Fibroblast of lung (primary cell): ENCODE data around the gene TIGD7. TPM values are rescaled to one million over a fixed set of nuclear protein-coding genes. Genes with fewer than 3 reads are reported as not detected.
A peak's percentile ranks its signal among the peaks of the same experiment; 100 is the strongest.

Source experiments
- DNase-seq, 2 donors: peaks; one replicate each; pipeline versions ENCODE4 v3.0.0 to v3.0.0-alpha.2; 2010; ENCODE audit warnings: low read depth in 2 of 2
- H2AFZ ChIP-seq: 2 replicates; pipeline ENCODE4 v1.5.1; 2012; ENCODE audit warnings: low read length, control low read depth, inconsistent platforms
- H3K27ac ChIP-seq: 2 replicates; pipeline ENCODE4 v1.5.1; 2011; ENCODE audit warnings: low read length, control low read depth; ENCODE audit not compliant: insufficient read depth
- H3K27me3 ChIP-seq: 2 replicates; pipeline ENCODE4 v1.5.1; 2011; ENCODE audit warnings: mild to moderate bottlenecking, low read length; ENCODE audit not compliant: control insufficient read depth, insufficient read depth
- H3K36me3 ChIP-seq: 2 replicates; pipeline ENCODE4 v1.5.1; 2011; ENCODE audit warnings: low read length; ENCODE audit not compliant: control insufficient read depth, insufficient read depth
- H3K4me1 ChIP-seq: 2 replicates; pipeline ENCODE4 v1.5.1; 2011; ENCODE audit warnings: low read length; ENCODE audit not compliant: control insufficient read depth, insufficient read depth; ENCODE audit errors: extremely low read depth
- H3K4me2 ChIP-seq: 2 replicates; pipeline ENCODE4 v1.5.1; 2011; ENCODE audit warnings: low read length, control low read depth; ENCODE audit not compliant: insufficient read depth; ENCODE audit errors: extremely low read depth
- H3K4me3 ChIP-seq, 4 experiments: fragments of 200-600 bp in 1 of 4; sonication (generic) in 1 of 4; replicated peaks in 1 of 4; 2 replicates each; pipeline ENCODE4 v1.5.1; 2011 to 2016; ENCODE audit warnings: low read length in 4 of 4, low read depth in 3 of 4, mild to moderate bottlenecking in 3 of 4, control low read depth in 2 of 4, inconsistent platforms in 1 of 4, mixed read lengths in 1 of 4; ENCODE audit not compliant: insufficient read depth in 1 of 4; ENCODE audit errors: control extremely low read depth in 1 of 4
- H3K79me2 ChIP-seq: 2 replicates; pipeline ENCODE4 v1.5.1; 2012; ENCODE audit warnings: mild to moderate bottlenecking, low read length, inconsistent platforms; ENCODE audit not compliant: control insufficient read depth, insufficient read depth
- H3K9ac ChIP-seq: 2 replicates; pipeline ENCODE4 v1.5.1; 2011; ENCODE audit warnings: mild to moderate bottlenecking, low read length, control low read depth; ENCODE audit not compliant: insufficient read depth
- H3K9me3 ChIP-seq: 2 replicates; pipeline ENCODE4 v1.5.1; 2012; ENCODE audit warnings: low read depth, low read length; ENCODE audit not compliant: control insufficient read depth, insufficient read depth
- H4K20me1 ChIP-seq: 2 replicates; pipeline ENCODE4 v1.5.1; 2011; ENCODE audit warnings: low read length; ENCODE audit not compliant: control insufficient read depth, insufficient read depth; ENCODE audit errors: extremely low read depth
- CTCF ChIP-seq, 2 donors: IDR thresholded peaks in 1 of 2; conservative IDR thresholded peaks in 1 of 2; 1 replicate in 1 of 2; 2 replicates in 1 of 2; pipeline ENCODE4 v1.5.1; 2011 to 2012; ENCODE audit warnings: low read length in 2 of 2, control low read depth in 1 of 2, inconsistent platforms in 1 of 2, low read depth in 1 of 2, mild to moderate bottlenecking in 1 of 2
- EZH2 ChIP-seq: IDR thresholded peaks from 2 replicates; pipeline ENCODE4 v1.5.1; 2012; ENCODE audit warnings: low read length, control low read depth, mild to moderate bottlenecking; ENCODE audit errors: missing control alignments
- polyA plus RNA-seq, 2 donors: library from polyadenylated mRNA; depleted of rRNA in 1 of 2; stranded (reverse) in 1 of 2; unstranded in 1 of 2; fragments of >200 nt; gene quantifications; 2 replicates each; pipeline ENCODE4 v1.2.1, GENCODE V29; 2011 to 2012; ENCODE audit warnings: missing spikeins in 1 of 2
- total RNA-seq: library from RNA; depleted of rRNA; stranded (reverse); fragments of >200 nt; gene quantifications from 2 replicates; pipeline ENCODE4 v1.2.1, GENCODE V29; 2014

Gene TIGD7
- total and polyA plus RNA-seq, 2 donors (not counting 1 experiment from before 2014, with no cell fraction given), result 2.9 to 9.6 TPM

GRCh38 chr16:3268294-3268693, 36.9 kb downstream of the TIGD7 start:
- DNase-seq, result no peak
- H2AFZ ChIP-seq, result no peak overlapping the region
- no peak overlapping the region for H3K4me3 ChIP-seq
- TF ChIP-seq CTCF (conservative IDR thresholded peaks at IDR 0.05 in 1 of 2, IDR thresholded peaks at IDR 0.05 in 1 of 2; ENCODE audit: low read depth in 1 of 2, low read length in 2 of 2), result no peak
- TF ChIP-seq EZH2, result no peak
- H4K20me1 ChIP-seq, result no peaks in the 10 kb centered on the region
- H3K27me3 ChIP-seq, result no peaks in the 10 kb centered on the region
- no peaks in the 10 kb centered on the region for H3K79me2 ChIP-seq
- no peak overlapping the region for H3K9ac ChIP-seq
- no peak overlapping the region for H3K4me2 ChIP-seq
- no peaks in the 10 kb centered on the region for H3K36me3 ChIP-seq
- H3K9me3 ChIP-seq, result no peaks in the 10 kb centered on the region
- no peak overlapping the region for H3K27ac ChIP-seq
- H3K4me1 ChIP-seq, result no peaks in the 10 kb centered on the region

DNA sequence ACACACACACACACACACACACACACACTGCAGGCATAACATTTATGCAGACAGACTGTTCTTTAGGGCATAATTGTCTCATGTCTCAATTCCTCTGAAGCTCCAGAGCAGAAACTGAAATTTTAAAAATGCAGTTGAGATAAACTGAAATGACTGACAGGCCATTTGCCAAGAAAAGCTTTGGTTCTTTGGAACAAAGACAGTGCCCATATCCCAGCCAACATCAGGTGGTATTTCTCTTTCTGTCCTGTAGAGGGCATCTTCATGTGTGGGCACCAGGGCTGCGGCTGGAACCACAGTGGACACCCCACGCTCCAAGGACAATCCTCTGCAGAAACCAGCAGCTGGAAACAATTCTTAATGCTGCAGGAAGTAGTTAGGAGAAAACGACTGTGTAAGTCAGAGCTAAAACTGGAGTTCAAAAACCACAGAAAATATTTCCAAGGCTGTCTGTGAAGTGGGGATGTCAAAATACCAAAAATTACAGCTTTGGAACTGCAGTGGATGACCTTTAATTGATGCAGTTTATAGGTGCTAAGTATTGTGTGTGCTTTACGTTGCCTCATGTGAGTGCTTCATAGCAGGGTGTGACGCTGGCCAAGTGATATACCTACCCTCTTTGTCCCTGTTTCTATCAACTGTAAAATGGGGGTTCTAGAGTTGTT, 38.2 kb downstream of the TIGD7 start:
- no peaks in the 10 kb centered on the region for H3K9me3 ChIP-seq
- DNase-seq, result peak; percentile 24 to 64
- no peaks in the 10 kb centered on the region for H3K79me2 ChIP-seq
- no peak overlapping the region for H2AFZ ChIP-seq
- H4K20me1 ChIP-seq, result no peaks in the 10 kb centered on the region
- no peak overlapping the region for H3K9ac ChIP-seq
- TF ChIP-seq EZH2, result no peak
- peak; percentile 49 to 52 for TF ChIP-seq CTCF (conservative IDR thresholded peaks at IDR 0.05 in 1 of 2, IDR thresholded peaks at IDR 0.05 in 1 of 2; ENCODE audit: low read depth in 1 of 2, low read length in 2 of 2)
- H3K36me3 ChIP-seq, result no peaks in the 10 kb centered on the region
- no peak overlapping the region for H3K4me2 ChIP-seq
- H3K27me3 ChIP-seq, result no peaks in the 10 kb centered on the region
- no peak overlapping the region for H3K27ac ChIP-seq
- H3K4me3 ChIP-seq, result no peak overlapping the region
- H3K4me1 ChIP-seq, result no peaks in the 10 kb centered on the region

DNA sequence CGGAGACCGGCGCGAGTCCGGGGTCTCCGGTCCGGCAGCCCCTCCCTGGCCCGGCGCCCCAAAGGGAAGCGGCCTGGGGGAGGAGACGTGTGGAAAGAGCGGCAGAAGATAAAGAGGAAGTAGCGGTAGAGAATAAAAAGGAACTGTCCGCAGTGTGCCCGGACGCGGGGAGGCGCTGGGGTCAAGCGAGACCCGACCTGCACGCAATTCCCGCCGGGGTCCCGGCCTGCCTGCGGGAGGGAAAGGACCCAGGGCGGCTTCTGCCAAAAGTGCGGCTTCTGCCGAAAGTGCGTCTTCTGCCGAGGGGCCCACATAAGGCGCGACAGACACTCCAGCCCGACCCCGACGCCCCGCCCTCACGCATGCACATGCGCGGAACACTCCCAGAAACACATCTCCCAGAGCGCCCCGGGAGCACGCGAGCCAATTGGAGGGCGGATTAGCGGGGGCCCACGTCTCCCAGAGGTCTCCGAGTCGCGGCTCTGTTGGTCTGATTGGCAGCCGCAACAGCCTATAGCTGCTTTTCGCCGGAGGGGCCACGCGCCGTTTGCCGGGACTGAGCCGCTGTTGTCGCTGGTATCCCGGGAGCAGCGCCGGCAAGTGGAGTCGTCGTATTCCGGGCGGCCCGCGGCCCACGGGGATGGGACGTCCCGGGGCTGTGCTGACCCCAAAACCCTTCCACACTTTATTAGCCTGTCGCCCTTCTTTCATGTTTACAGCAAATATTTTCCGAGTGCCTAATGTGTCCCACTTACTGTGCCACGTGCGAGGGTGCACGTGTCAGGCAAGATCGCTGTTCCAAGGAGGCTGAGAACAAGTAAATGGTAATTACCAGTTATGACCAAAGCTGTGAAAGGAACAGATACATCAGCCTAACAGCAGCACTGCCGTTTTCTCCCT, 40.8 kb downstream of the TIGD7 start:
- peak; percentile 98 to 99 for DNase-seq
- Histone ChIP-seq H3K9me3 (no peaks in the 10 kb centered on the region), H3K79me2 (no peaks in the 10 kb centered on the region), H2AFZ (peak overlapping the region; percentile 95), H3K9ac (peak overlapping the region; percentile 75), H3K4me2 (peak overlapping the region; percentile 93), H3K4me3 (peak overlapping the region; percentile 47 to 93 (median 77)), H4K20me1 (no peaks in the 10 kb centered on the region), H3K27me3 (no peaks in the 10 kb centered on the region), H3K27ac (peak overlapping the region; percentile 85), H3K36me3 (no peaks in the 10 kb centered on the region), H3K4me1 (no peaks in the 10 kb centered on the region)
- peak in 1 of 2 donors; percentile 17 for TF ChIP-seq CTCF (conservative IDR thresholded peaks at IDR 0.05 in 1 of 2, IDR thresholded peaks at IDR 0.05 in 1 of 2; ENCODE audit: low read depth in 1 of 2, low read length in 2 of 2)
- TF ChIP-seq EZH2, result no peak
